HCT116 (cell line): ENCODE data around the gene KAT14. TPM values are rescaled to one million over a fixed set of nuclear protein-coding genes. Genes with fewer than 3 reads are reported as not detected.

Experiments
- ATAC-seq: fragments of 200-7000 bp; cut with Tn5 transposase; 2 replicates; pipeline ENCODE4 v1.9.1; 2020; ENCODE audit warnings: mild to moderate bottlenecking, moderate library complexity
- BruUV-seq: library from RNA; stranded (reverse); fragments of 400-500 nt; replicated peaks from 2 replicates; lab custom pipeline; 2021; lab: Mats Ljungman, UMichigan
- CTCF ChIA-PET: fragments of 300-600 bp; sonication (Branson Sonifier 250); formaldehyde crosslinking; loops from one replicate; lab custom pipeline; 2021; ENCODE audit warnings: antibody characterized with exemption; lab: Charles Lee
- POLR2A ChIA-PET: fragments of 300-600, 350-600 bp; sonication (Branson Sonifier 250); formaldehyde crosslinking; loops from one replicate; lab custom pipeline; 2021; ENCODE audit warnings: antibody characterized with exemption; lab: Charles Lee
- RAD21 ChIA-PET, 2 experiments: fragments of 300-600 bp; sonication (Branson Sonifier 250); formaldehyde crosslinking; loops; one replicate each; lab custom pipeline; 2023; ENCODE audit warnings: low total read pairs in 2 of 2; ENCODE audit not compliant: uncharacterized antibody in 2 of 2, unreplicated experiment in 2 of 2, low non-redundant PET in 1 of 2; lab: Charles Lee
- DNase-seq: peaks from one replicate; pipeline ENCODE4 v3.0.0-alpha.2; 2010; ENCODE audit warnings: low read depth, low spot score
- H2AFZ ChIP-seq: fragments of 200-600 bp; shearing (Covaris generic), sonication (generic); 2 replicates; pipeline ENCODE4 v1.6.1; 2017; ENCODE audit warnings: low read depth, mixed run types, mixed read lengths, antibody characterized with exemption, low read length; ENCODE audit not compliant: poor library complexity, severe bottlenecking
- H3K27ac ChIP-seq: 2 replicates; pipeline ENCODE4 v1.5.1; 2012; ENCODE audit warnings: low read depth, low read length
- H3K27me3 ChIP-seq: fragments of 200-600 bp; sonication (generic); 2 replicates; pipeline ENCODE4 v1.6.1; 2016; ENCODE audit warnings: mixed run types, low read length, mixed read lengths; ENCODE audit not compliant: insufficient read depth
- H3K36me3 ChIP-seq, 2 experiments: fragments of 200-500 bp in 1 of 2; fragments of 200-600 bp in 1 of 2; sonication (Bioruptor generic) in 1 of 2; sonication (generic) in 1 of 2; 2 replicates each; pipeline versions ENCODE4 v1.5.1 to v1.6.1; 2014 to 2016; ENCODE audit warnings: low read length in 2 of 2, inconsistent platforms in 1 of 2, mixed read lengths in 1 of 2, mixed run types in 1 of 2; ENCODE audit not compliant: insufficient read depth in 2 of 2, control insufficient read depth in 1 of 2
- H3K4me1 ChIP-seq, 2 experiments: fragments of 200-600 bp in 1 of 2; sonication (generic) in 1 of 2; 2 replicates each; pipeline versions ENCODE4 v1.5.1 to v1.6.1; 2012 to 2017; ENCODE audit warnings: low read length in 2 of 2, inconsistent platforms in 1 of 2, mild to moderate bottlenecking in 1 of 2, mixed read lengths in 1 of 2, mixed run types in 1 of 2, moderate library complexity in 1 of 2; ENCODE audit not compliant: insufficient read depth in 2 of 2, control insufficient read depth in 1 of 2
- H3K4me2 ChIP-seq: fragments of 200-600 bp; sonication (generic); 2 replicates; pipeline ENCODE4 v1.6.1; 2017; ENCODE audit warnings: mixed run types, low read length, mixed read lengths
- H3K4me3 ChIP-seq, 2 experiments: fragments of 200-600 bp in 1 of 2; sonication (generic) in 1 of 2; replicated peaks in 1 of 2; 2 replicates each; pipeline ENCODE4 v1.5.1; 2011 to 2016; ENCODE audit warnings: low read length in 2 of 2, control low read depth in 1 of 2, low read depth in 1 of 2, mild to moderate bottlenecking in 1 of 2, mixed read lengths in 1 of 2, mixed run types in 1 of 2
- H3K79me2 ChIP-seq: fragments of 200-600 bp; sonication (generic); 2 replicates; pipeline ENCODE4 v1.6.1; 2017; ENCODE audit warnings: mild to moderate bottlenecking, mixed run types, low read length, moderate library complexity, mixed read lengths; ENCODE audit not compliant: insufficient read depth
- H3K9ac ChIP-seq: fragments of 200-600 bp; sonication (generic); 2 replicates; pipeline ENCODE4 v1.6.1; 2016; ENCODE audit warnings: low read length, mixed read lengths
- H3K9me2 ChIP-seq: fragments of 200-600 bp; sonication (generic), shearing (Covaris generic); 2 replicates; pipeline ENCODE4 v1.6.1; 2017; ENCODE audit warnings: mixed run types, mild to moderate bottlenecking, moderate library complexity; ENCODE audit not compliant: insufficient read depth
- H3K9me3 ChIP-seq, 2 experiments: fragments of 200-500 bp in 1 of 2; fragments of 200-600 bp in 1 of 2; sonication (Bioruptor generic) in 1 of 2; sonication (generic) in 1 of 2; 2 replicates each; pipeline ENCODE4 v1.6.1; 2014 to 2017; ENCODE audit warnings: low read length in 2 of 2, mixed read lengths in 2 of 2, inconsistent platforms in 1 of 2, low read depth in 1 of 2, mild to moderate bottlenecking in 1 of 2, mixed run types in 1 of 2, moderate library complexity in 1 of 2; ENCODE audit not compliant: control insufficient read depth in 1 of 2, insufficient read depth in 1 of 2
- H4K20me1 ChIP-seq: fragments of 200-600 bp; sonication (generic), shearing (Covaris generic); 2 replicates; pipeline ENCODE4 v1.6.1; 2017; ENCODE audit warnings: mixed run types, mild to moderate bottlenecking, moderate library complexity; ENCODE audit not compliant: insufficient read depth
- CBX3 ChIP-seq: IDR thresholded peaks from 2 replicates; pipeline ENCODE4 v1.6.1; 2012; ENCODE audit warnings: low read depth
- CEBPB ChIP-seq: IDR thresholded peaks from 2 replicates; pipeline ENCODE4 v1.6.1; 2012; ENCODE audit warnings: low read depth
- FOSL1 ChIP-seq: IDR thresholded peaks from 2 replicates; pipeline ENCODE4 v1.6.1; 2012; ENCODE audit warnings: low read depth
- JUND ChIP-seq: IDR thresholded peaks from 2 replicates; pipeline ENCODE4 v1.6.1; 2012
- MAX ChIP-seq: IDR thresholded peaks from 2 replicates; pipeline ENCODE4 v1.6.1; 2012
- POLR2A ChIP-seq: IDR thresholded peaks from 2 replicates; pipeline ENCODE4 v1.7.0; 2011; ENCODE audit warnings: borderline replicate concordance; ENCODE audit not compliant: insufficient read depth, insufficient read length; ENCODE audit errors: extremely low read depth
- POLR2AphosphoS5 ChIP-seq: IDR thresholded peaks from 2 replicates; pipeline ENCODE4 v1.6.1; 2011; ENCODE audit warnings: mild to moderate bottlenecking, low read depth, low read length, moderate library complexity
- YY1 ChIP-seq: IDR thresholded peaks from 2 replicates; pipeline ENCODE4 v1.6.1; 2011; ENCODE audit warnings: low read length, low read depth, moderate library complexity, mild to moderate bottlenecking; ENCODE audit not compliant: insufficient replicate concordance; ENCODE audit errors: extremely low read depth
- ZFX ChIP-seq: fragments of 450-650 bp; IDR thresholded peaks from 2 replicates; pipeline ENCODE4 v1.6.1; 2017
- ZNF274 ChIP-seq: fragments of 200-500 bp; sonication (Bioruptor generic); IDR thresholded peaks from 2 replicates; pipeline ENCODE4 v1.6.1; 2014; ENCODE audit warnings: mild to moderate bottlenecking, low read depth, low read length, inconsistent platforms
- intact Hi-C: fragments of 100-400 bp; cut with micrococcal nuclease; formaldehyde crosslinking; loops from 2 replicates; pipeline ENCODE4 v1.10.0; 2022
- total RNA-seq: library from RNA; stranded (reverse); gene quantifications from one replicate; pipeline ENCODE4 v1.2.1, GENCODE V29; 2021; ENCODE audit not compliant: unreplicated experiment

Gene KAT14
- total RNA-seq, 1 experiment from 2014 or later: 11.4 TPM

- ChIA-PET RAD21 (no interaction called here), POLR2A (no interaction called here)
- no peak overlapping the region for H3K4me3 ChIP-seq
- H3K4me1 ChIP-seq: no peaks in the 10 kb centered on the region
- H3K79me2 ChIP-seq: no peaks in the 10 kb centered on the region
- no TSS peak for BruUV-seq
- no peak for TF ChIP-seq ZNF274
- TF ChIP-seq YY1: no peak
- no peak for TF ChIP-seq POLR2AphosphoS5
- TF ChIP-seq MAX: no peak
- no peak for TF ChIP-seq CBX3
- no peak for TF ChIP-seq ZFX
- no peak for TF ChIP-seq CEBPB
- no peak for TF ChIP-seq JUND
- no peak for TF ChIP-seq POLR2A
- no peak for TF ChIP-seq FOSL1
- TF ChIP-seq, all 23 proteins: peak for 0
- Histone ChIP-seq H3K9me2 (no peaks in the 10 kb centered on the region), H3K9me3 (no peaks in the 10 kb centered on the region), H3K27ac (no peak overlapping the region), H3K36me3 (no peaks in the 10 kb centered on the region), H3K27me3 (no peaks in the 10 kb centered on the region), H3K4me2 (no peak overlapping the region), H4K20me1 (no peaks in the 10 kb centered on the region), H3K9ac (no peak overlapping the region), H2AFZ (no peak overlapping the region)
- DNase-seq (no peak), ATAC-seq (no peak)
- CTCF ChIA-PET: no interaction called here
- intact Hi-C loops: no loop called here
Measured at GRCh38 chr20:18090477-18090876, 47.2 kb upstream of the KAT14 start.

GRCh38 chr20:18091623-18092022, 46.0 kb upstream of the KAT14 start:
- POLR2A ChIA-PET: no interaction called here
- no peak for TF ChIP-seq ZNF274
- no peak for TF ChIP-seq YY1
- Histone ChIP-seq H3K27me3 (no peaks in the 10 kb centered on the region), H4K20me1 (no peaks in the 10 kb centered on the region), H3K9ac (no peak overlapping the region), H2AFZ (no peak overlapping the region), H3K79me2 (no peaks in the 10 kb centered on the region), H3K4me2 (no peak overlapping the region), H3K36me3 (no peaks in the 10 kb centered on the region), H3K4me3 (no peak overlapping the region), H3K9me2 (no peaks in the 10 kb centered on the region), H3K27ac (no peak overlapping the region), H3K4me1 (no peaks in the 10 kb centered on the region), H3K9me3 (no peaks in the 10 kb centered on the region)
- CTCF ChIA-PET: no interaction called here
- intact Hi-C loops: no loop called here
- no peak for ATAC-seq
- RAD21 ChIA-PET: no interaction called here
- DNase-seq: no peak
- no TSS peak for BruUV-seq
